Testis (tissue), 2 donors: ENCODE data around the gene TAS2R40.

Experiments used
- CTCF ChIP-seq, 3 experiments: fragments of 450-650 bp in 2 of 3; fragments of 200-600 bp in 1 of 3; sonication (generic) in 1 of 3; IDR thresholded peaks; one replicate each; pipeline ENCODE4 v1.5.1; 2016 to 2019; ENCODE audit warnings: antibody characterized with exemption in 3 of 3, mild to moderate bottlenecking in 2 of 3, moderate library complexity in 1 of 3
- POLR2A ChIP-seq: fragments of 450-650 bp; IDR thresholded peaks from one replicate; pipeline ENCODE4 v1.6.1; 2017; ENCODE audit warnings: antibody characterized with exemption, mild to moderate bottlenecking, moderate library complexity

DNA sequence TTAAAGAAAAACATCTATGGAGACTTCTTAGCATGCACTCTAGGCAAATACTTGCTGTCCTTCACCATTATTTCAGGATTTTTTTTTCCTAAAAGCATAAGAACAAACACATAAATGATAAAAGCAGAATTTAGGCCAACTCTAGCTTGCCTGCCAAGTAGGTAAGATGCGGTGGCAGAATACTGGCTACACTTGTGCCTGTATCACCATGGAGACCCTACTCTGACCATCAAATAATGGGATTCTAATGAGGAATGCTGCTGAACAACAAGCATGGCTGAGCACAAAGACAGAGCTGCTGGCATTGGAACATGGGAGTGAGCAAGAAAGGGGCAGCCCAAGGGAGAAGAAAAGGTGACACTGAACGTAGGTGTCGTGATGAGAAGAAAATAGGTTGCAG, 18.5 kb upstream of the TAS2R40 start:
- no peak for TF ChIP-seq CTCF (IDR thresholded peaks at IDR 0.05)
- no peak for TF ChIP-seq POLR2A
